SIG-M5 treated with dmso at 0.1 percent for 504 hours (cell line): ENCODE results near the gene CSPG4.
A peak's percentile ranks its signal among the peaks of the same experiment; 100 is the strongest.
"Not testable (repeated sequence)": the region's sequence is repeated elsewhere in the genome, so short reads cannot be mapped to it uniquely, and the experiment has no call there.

Experiments
- DNase-seq: peaks from one replicate; lab custom pipeline; 2025; ENCODE audit not compliant: unreplicated experiment; lab: John Stamatoyannopoulos, UW

Gene CSPG4

DNA sequence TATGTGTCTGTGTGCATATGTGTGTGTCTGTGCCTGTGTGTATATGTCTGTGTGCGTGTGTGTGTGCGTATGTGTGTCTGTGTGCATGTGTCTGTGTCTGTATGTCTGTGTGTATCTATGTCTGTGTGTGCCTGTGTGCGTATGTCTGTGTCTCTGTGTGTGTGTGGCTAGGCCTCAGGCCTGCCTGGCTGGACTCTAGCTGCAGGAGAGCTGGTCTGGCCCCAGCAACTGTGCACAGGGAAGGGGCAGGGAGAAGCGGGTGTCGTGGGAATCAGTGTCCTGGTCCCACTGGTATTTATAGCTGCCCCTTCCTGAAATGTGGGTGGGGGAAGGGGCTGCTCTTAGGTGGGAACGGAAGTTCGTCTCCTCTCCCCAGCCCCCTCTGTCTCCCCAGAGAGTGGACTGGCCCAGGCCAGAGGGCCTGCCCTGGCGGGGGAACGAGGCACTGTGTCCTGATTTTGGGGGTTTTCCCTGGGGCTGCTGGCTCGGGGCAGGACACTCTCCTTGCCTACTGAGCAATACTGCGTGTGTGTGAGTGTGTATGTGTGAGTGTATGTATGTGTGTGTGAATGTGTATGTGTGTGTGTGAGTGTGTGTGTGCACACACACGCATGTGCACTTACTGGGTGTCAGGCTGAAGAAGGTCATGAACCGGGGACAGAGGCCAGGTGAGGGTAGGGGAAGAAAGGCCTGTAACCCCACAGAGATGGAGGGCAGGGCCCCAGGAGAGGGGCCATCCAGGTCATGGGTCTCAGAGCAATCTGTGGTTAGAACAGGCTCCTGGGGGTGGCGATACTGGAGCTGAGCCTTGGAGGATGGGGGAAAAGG lies 6.6 kb downstream of the CSPG4 start:
- DNase-seq = no peak

DNA sequence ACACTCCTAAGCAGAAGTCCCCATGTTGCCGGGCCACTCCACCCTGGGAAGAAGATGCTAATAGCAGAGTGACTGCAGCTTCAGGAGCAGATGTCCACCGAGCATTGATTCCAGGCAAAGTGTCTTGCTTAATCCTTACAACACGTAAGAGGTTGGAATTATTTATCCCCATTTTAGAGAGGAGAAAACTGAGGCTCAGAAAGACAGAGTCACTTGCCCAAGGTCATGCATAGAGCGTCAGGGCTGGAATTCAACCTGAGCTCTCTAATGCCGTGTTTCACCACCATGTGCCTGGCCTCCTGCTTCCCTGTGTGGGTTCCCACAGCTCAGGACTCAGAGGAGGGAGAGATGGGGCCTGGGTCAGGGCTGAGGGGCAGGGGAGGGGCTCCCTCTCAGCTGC lies 7.3 kb downstream of the CSPG4 start:
- DNase-seq = not testable (repeated sequence)

DNA sequence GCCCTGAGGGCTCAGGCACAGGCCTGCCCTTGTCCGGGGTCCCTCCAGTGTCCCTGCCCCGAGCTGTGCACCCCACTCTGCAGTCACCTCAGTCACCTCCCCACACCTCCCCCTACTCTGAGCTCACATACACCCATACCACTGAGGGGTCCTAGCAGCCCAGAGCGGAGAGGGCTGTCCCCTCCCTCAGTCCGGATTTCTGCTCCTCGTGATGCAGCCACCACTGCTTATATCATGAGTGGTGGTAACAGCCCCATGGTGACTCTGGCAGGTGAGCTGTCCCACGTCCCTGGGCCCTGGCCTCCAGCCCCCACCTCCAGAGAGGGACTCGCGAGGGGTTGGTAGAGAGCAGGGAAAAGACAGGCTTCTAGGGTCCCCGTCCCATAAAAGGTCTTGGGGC lies 8.0 kb downstream of the CSPG4 start:
- no peak for DNase-seq

DNA sequence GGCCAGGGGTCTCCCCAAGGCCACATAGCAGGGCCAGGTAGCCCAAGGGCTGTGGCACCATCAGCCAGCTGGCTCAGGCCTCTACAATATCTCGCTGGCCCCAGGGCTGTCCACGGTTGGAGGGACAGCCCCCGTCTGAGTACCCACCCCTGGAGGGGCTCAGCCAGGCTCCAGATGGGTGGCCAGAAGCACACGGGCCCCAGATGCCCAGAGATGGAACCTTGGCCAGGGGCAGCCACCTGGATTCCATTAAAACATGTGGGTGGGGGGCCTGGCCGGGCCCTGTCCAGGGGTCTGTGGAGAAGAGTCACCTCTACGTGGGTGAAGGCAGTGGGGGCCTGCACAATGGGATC lies 8.4 kb downstream of the CSPG4 start:
- no peak for DNase-seq

DNA sequence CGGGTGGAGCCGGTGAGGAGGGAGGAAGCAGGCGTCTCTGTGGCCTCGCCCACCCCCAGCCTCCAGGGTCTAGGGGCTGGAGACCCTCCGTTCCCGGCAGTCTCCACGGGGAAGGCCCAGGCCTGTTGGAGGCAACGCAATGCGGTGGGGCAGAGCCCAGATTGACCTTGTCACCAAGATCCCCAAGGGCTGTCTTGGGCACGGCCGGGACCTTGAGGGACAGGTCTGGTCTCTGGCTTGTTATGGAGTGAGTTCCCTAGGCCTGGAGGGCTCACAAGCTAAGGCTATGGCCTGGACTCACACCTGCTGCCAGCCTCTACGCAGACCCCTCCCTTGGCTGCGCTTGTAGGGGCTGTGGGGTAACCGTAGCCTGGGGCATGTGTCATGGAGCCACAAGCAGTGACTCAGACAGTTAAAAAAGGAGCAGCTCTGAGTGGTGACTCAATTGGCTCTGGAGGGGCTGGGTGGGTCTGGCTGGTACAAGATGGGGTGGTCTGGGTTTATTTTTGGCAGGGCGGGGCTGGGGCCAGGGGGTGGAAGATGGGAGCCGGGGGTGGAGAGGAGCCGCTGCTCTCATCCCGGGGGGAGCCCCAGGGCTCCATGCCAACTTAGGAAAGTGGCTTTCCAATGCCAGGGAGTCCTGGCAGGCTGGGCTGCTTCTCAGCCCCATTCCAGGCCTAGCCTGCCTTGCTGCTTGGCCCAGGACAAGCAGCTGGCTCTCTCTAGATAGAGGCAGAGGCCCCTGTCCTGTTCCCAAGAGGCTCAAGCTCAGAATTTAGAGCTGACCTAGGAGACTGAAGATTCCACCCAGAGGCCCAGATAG lies 9.0 kb downstream of the CSPG4 start:
- not testable (repeated sequence) for DNase-seq

DNA sequence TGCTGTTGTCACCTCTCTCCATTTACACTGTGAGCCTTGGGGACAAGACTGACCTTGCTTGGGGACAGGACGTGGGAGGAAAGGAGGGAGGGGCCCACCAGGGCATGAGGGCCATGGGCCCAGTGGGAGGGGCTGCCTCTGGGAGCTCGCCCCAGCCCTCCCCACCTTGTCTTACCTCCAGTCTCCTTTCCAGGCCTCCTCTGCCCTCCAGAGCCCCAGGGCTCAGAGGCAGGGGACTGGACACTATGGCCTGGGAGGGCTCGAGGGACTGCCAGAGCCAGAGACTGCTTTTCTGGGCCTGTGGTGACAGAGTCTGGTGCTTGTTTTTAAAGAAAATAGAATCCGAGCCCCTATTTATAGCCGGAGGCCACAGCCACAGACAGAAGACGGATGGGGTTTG lies 10.2 kb downstream of the CSPG4 start:
- DNase-seq = no peak

DNA sequence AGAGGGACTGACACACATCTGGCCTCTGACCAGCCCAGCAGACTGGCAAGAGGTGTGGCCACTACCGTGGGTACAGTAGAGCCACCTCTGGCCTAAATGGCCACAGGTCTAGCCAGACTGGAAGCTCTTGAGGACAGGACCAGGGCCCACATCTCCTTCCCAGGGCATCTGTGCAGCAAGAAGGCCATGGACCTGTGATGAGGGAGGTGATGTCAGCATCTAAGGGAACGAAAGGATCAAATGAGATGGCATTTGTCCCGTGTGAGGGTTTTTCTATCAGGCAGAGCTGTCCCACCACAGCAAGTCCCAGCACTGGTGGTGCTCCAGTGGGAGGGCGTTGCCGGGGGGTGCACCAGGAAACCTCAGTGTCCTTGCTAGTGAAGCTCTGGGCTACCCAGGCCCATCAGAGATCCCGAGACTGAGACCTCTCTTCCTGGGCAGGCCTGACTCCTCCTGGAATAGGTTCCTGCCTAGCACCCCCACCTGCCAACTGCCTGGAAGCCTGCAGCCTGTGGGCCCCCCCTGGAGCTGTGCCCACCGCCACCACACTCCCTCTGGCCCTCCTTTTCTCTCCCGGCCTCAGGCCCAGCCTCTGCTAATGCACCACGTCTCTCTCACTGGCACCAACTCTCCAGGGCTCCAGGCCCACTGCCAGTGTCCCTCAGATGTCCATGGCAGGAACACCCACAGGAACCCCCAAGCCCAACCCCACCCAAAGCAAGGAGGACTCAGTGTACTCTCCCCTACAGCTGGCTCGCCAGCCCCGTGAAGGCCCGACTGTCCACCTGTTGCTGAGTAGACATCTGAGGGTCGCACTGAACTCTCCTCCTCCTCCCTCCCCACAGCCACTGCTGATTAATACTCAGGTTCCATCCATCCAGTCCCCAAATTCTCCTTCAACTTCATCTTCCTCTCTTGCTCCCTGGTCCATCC lies 11.3 kb downstream of the CSPG4 start:
- not testable (repeated sequence) for DNase-seq

DNA sequence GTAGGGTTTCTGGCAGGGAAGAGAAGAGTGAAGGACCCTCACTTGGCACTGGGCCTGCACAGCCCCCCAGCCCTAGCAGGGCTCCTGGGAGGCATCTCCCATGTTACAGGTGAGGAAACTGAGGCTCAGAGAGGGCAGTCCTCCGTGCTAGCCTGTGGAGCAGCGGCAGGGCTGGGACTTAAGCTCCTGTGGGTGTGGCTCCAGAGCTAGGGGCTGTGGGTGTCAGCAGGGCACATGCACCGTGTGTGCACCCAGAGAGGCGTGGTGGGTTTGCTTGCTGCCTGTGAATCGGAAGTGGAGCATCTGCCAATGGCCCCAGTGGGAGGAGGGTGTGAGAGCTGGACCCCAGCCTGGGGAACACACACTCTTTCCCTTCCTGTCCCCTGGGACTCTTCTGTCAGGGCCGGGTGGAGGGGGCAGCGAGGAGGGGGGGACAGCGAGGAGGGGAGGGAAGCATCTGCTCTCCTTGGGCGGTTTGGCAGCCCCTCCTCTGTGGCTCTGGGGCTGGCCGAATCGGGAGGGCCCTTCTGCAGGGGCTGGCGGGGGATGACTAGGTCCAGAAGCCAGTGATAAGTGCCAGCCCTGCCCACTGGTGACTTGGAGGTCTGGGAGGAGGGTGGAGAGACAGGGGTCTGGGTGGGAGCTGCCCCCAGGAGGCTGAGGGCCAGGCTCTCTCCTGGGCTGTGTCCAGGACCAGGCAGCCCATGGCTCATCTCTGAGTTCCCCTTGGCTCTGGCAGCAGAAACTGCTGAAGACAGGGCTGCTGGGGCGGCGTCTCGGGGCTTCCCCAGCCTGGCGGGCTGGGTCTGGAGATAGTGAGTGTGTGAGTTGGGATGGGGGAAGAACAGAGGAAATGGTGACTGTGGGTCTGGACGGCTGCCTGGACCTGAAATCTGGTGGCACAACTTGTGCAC lies 12.4 kb downstream of the CSPG4 start:
- not testable (repeated sequence) for DNase-seq

DNA sequence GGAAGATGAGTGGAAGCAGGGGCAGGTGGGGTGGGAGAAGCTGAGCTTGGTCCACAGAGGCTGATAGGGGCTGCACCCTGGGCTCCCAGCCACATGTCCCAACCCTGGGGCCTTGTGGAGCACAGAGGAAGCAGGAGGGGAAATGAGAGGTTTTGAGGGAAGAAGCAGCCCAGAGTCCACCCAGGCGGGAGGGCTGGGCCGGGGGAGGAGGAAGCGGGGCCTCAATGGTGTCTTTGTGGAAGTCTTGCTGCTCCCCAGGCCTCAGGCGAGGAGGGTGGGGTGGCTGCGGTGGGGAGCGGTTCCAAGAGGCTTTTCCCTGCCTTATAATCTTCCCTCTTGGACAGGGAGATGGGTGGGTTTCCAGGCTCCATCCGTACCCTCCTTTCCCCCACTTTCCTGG lies 13.1 kb downstream of the CSPG4 start:
- peak; percentile 41 for DNase-seq

DNA sequence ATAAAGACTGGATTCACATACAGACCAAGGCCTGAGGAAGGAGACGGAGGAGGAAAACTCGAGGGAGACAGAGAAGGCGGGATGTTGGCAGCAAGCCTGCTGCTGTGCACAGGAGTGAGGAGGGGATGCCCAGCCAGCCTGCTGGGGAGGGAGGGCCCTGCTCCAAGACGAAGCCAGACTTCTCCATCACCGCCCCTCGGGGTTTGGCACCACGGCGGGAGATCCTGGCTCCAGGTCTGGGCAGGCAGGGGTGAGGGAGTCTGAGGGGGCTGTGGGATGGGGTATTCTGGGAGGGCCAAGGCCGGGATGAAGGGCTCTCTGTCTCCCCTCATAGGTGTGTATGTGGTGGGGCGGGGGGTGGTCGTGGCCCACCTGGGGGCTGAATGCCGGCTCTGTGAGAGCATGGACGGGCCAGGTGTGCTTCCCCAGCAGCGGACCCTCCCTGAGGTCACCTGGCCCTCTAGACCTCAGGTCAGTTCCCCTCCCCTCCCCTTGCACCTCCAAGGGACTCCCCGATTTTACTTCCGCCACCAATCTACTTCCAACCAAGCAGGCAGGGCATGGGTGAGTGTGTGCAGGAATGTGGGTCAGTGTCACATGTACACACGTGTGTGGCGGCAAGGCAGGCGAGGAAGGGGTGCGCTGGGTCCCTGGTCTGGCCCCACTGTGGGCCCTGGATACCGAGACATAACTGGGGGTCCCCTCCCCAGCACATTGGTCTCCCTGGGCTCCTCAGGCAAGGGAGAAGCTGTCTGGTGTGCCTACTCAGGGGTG lies 14.5 kb downstream of the CSPG4 start:
- DNase-seq = not testable (repeated sequence)

DNA sequence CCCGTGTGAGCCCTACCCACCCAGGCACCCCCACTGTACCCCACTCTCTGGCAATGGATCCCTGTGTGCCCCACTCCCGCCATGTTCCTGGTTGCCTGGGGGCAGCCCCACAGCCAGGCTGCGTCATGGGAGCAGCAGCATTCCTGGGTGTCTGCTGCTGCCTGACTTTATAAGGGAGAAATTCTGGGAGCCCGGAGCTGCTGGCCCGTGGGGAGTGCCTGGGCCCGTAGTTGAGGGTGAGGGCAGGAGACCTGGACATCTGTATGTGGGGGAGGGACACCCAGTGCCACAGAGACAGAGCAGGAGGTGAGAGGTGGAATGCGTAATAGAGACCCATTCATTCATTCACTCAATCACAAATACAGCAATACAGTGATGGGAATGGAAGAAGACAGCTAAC lies 15.1 kb downstream of the CSPG4 start:
- no peak for DNase-seq

DNA sequence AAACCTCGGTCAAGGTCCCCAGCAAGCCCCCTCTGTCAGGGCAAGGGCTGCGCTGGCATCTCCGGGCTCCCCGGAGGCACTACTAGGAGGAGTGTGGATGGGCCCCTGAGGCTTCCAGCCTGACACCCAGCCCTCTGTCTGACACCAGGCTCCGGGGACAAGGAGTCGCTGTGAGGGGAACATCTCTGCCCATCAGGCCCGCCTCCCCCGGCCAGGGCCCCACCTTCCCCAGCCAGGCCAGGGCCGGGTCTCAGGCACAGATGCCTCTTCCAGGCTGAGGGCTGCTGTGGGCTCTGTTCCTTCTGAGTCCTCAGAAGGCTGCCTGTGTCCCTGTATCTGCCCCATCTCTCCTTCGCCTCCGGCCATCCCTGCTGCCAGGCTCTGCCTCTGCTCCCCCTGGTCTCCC lies 15.8 kb downstream of the CSPG4 start:
- no peak for DNase-seq

DNA sequence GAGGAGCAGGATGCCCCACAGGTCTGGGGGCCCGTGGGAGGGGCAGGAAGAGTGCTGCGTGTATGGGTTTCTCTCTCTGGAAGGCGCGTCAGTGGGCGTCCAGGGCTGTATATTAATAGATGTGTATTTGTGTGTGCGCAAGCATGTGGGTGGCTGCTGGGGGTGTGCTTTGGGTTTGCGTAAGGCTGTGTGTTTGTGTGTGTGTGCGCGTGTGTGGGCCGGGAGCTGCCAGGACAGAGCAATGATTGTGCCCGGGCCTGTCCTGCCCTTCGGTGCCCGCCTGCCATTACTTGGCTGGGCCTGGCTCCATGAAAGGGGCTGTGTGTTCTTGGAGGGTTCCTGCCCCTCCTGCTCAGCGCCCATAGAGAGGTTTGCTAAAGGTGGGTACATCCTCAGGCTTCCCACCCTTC lies 16.3 kb downstream of the CSPG4 start:
- peak; percentile 18 for DNase-seq

DNA sequence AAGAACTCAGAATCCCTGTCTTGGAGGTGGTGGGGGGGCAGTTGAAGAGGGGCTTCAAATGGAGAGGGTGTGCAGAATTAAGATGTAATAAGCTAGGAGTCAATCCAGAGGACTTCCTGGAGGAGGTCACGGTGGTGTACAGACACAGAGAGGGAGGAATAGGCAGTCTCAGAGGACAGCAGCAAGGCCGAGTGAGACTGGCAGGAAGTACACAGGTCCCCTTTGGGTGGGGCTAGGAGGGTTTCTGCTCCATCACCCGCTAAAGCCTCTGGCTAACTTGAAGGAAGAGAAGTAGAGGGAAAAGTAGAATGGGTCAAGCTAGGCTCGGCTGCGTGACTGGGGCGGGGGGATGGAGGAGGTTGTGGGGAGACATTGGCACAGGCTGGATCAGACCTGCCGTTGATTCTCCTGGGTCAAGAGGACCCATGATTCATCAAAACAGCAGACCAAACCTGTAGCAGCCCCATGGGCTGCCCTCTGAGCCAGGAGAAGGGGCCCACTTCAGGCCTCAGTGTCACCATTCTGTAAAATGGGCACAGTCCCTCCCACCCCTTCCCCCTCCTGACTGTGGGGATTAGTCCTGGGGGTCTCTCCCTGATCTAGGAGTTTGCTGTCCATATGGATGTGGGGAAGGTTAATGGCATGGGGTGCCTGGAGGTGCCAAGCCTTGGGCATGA lies 16.9 kb downstream of the CSPG4 start:
- no peak for DNase-seq

DNA sequence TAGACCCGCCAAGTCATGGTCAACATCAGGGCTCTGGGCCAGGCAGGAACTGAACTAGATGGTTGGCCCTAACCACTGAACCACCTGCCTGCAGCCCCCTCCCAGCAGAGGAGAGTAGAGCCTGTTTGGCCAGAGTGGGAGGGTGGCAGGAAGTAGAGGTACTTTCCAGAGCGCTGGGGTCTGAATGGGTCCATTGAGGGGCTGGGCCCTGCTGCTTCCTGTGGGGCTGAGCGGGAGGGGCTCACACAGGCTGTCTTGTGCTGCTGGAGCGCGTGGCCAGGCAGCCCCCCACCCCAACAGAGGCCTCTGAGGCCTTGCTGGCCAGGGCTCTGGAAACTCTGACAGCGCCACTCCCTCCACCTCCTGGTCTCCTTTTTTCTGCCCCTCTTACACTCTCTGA lies 17.4 kb downstream of the CSPG4 start:
- DNase-seq = no peak

DNA sequence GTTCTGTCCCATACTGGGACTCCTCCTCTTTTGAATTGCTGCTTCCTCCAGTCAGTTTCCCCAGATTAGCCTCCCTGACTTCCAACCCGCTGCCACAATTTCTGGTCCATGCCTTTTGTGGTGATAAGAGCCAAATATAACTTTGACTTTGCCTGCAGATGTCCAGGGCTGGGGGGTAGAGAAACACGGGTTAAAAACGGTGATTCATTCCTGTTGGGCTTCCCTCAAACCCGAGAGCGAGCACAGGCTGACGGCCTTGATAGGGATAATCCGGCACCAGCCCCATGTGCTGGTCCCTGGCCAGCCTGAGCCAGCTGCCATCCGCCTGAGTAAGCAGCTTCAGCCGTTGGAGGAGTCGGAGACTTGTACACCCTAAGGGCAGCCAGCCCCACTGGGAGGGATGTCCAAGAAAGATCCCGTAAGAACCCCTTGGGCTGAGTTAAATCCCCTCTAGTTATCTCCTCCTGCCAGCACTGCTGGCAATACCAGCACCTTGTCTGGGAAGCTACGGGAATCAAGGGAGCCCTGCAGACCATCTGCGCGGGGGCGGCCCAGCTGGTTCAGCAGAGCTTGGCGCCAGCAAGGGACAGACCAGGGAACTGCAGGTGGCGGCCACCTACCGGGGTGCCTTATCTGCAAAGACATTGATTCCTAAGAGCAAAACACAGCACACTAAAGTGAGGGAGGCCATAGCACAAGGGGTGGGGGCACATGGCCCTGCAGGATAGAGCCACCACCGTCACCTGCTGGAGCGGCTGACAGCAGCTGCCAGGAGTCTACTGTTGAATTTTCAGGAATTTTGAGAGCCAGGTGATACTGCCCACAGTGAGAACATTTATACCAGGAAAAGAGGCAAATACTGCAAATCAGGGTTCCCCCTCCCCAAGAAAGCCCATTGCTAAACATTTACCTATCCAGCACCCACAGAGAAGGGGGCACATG lies 18.1 kb downstream of the CSPG4 start:
- DNase-seq = no peak

DNA sequence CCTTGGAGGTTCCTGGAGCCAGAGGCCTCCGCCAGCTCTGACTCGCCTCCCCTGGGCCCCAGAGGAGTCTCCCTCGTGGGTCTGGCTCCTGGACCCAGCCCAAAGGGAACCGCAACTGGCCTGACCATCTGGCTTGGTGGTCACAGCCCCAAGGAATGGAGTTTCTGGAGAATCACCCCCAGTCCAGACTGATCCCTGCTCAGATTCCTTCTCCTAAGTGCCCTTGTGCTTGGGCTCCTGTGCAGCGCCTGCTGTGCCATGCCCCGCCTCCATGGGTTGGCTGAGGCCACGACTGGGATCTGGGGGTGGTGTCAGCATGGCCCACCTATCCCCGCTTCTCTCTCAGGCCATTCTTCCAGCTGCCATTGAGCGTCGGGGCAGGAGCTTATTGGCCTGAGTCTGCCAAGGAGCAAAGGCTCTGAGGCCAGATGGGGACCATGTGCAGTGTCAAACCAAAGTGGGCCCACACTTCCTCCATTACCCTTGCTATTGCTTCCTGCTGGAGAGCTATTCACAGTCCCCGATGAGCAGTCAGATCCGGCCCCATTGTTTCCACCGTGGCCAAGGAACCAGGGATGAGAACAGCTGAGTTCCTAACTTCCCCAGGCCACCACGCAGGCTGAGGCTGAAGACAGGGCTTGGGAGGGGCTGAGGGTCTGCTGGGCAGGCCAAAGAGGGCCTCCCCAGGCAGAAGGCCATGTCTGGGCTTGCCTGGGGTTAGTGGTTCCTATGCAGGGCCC lies 19.0 kb downstream of the CSPG4 start:
- no peak for DNase-seq
